Lung (tissue), 12 donors: ENCODE results near the gene FAM98C. TPM values are rescaled to one million over a fixed set of nuclear protein-coding genes. Genes with fewer than 3 reads are reported as not detected.

Experiments used
- ATAC-seq: fragments of 200-7000 bp; cut with Tn5 transposase; one replicate; pipeline ENCODE4 v1.9.1; 2020; ENCODE audit warnings: moderate number of reproducible peaks; ENCODE audit not compliant: insufficient read depth, low FRiP score
- DNase-seq, 3 donors: peaks; one replicate each; pipeline ENCODE4 v3.0.0-alpha.2; 2013 to 2017
- H3K27ac ChIP-seq, 2 donors: one replicate each; pipeline ENCODE4 v1.5.1; 2013; ENCODE audit warnings: mild to moderate bottlenecking in 2 of 2, moderate library complexity in 2 of 2, control low read depth in 1 of 2, inconsistent platforms in 1 of 2, low read depth in 1 of 2, low read length in 1 of 2
- H3K27me3 ChIP-seq, 3 donors: one replicate each; pipeline ENCODE4 v1.5.1; 2013; ENCODE audit warnings: low read length in 2 of 3; ENCODE audit not compliant: control insufficient read depth in 3 of 3, insufficient read depth in 3 of 3
- H3K36me3 ChIP-seq, 4 donors: one replicate each; pipeline ENCODE4 v1.5.1; 2013; ENCODE audit warnings: low read length in 4 of 4, mild to moderate bottlenecking in 1 of 4, moderate library complexity in 1 of 4; ENCODE audit not compliant: control insufficient read depth in 4 of 4, insufficient read depth in 4 of 4
- H3K4me1 ChIP-seq, 5 donors: one replicate each; pipeline ENCODE4 v1.5.1; 2013; ENCODE audit warnings: low read length in 5 of 5, mild to moderate bottlenecking in 2 of 5, moderate library complexity in 1 of 5; ENCODE audit not compliant: control insufficient read depth in 5 of 5, insufficient read depth in 5 of 5
- H3K4me3 ChIP-seq: one replicate; pipeline ENCODE4 v1.5.1; 2013; ENCODE audit warnings: mild to moderate bottlenecking, control low read depth, moderate library complexity
- H3K9ac ChIP-seq, 2 donors: one replicate each; pipeline ENCODE4 v1.5.1; 2013; ENCODE audit warnings: low read length in 2 of 2, control low read depth in 1 of 2; ENCODE audit not compliant: insufficient read depth in 1 of 2
- H3K9me3 ChIP-seq, 4 donors: one replicate each; pipeline ENCODE4 v1.5.1; 2013; ENCODE audit warnings: low read length in 3 of 4, mild to moderate bottlenecking in 1 of 4, moderate library complexity in 1 of 4; ENCODE audit not compliant: control insufficient read depth in 4 of 4, insufficient read depth in 3 of 4
- CTCF ChIP-seq: IDR thresholded peaks from 2 replicates; pipeline ENCODE4 v1.5.1; 2012; ENCODE audit warnings: mild to moderate bottlenecking; ENCODE audit errors: control extremely low read depth, extremely low read depth
- WGBS, 2 donors: extraction: QIAGEN DNeasy Blood & Tissue Kit; methylation state at CpG; one replicate each; pipeline ENCODE4 v1.1.7; 2013; 5-methylcytosine and 5-hydroxymethylcytosine counted together
- polyA plus RNA-seq, 2 donors: library from polyadenylated mRNA; stranded (reverse); fragments of 200-250 nt; gene quantifications; one replicate each; pipeline ENCODE4 v1.2.1, GENCODE V29; 2013
- total RNA-seq, 2 donors: library from RNA; depleted of rRNA in 1 of 2; stranded (reverse); fragments of >200 nt in 1 of 2; gene quantifications; one replicate each; pipeline ENCODE4 v1.2.1, GENCODE V29; 2014 to 2021
- donor health status: control.
- donor health status: control.
- donor health status: Bipolar disorder and iron deficiency.
- donor health status: healthy.
- donor health status: DM: yes; HTN: yes; CAD: no.

Gene FAM98C
- total and polyA plus RNA-seq, 4 donors = 13.1 to 22.0 (median 20.2) TPM

- Histone ChIP-seq H3K36me3 (no peaks in the 10 kb centered on the region), H3K9ac (no peak overlapping the region), H3K9me3 (no peaks in the 10 kb centered on the region), H3K4me1 (no peaks in the 10 kb centered on the region), H3K27me3 (no peaks in the 10 kb centered on the region), H3K4me3 (no peak overlapping the region), H3K27ac (no peak overlapping the region)
- DNase-seq (no peak), ATAC-seq (no peak)
- no peak for TF ChIP-seq CTCF
- 86 to 87% methylated on average over 9 of the region's 9 CpGs for WGBS, 2 donors
These were observed 39.8 kb downstream of the FAM98C start for GRCh38 chr19:38442736-38443135.

- ATAC-seq (no peak), DNase-seq (no peak)
- H3K27me3 ChIP-seq = no peaks in the 10 kb centered on the region
- no peaks in the 10 kb centered on the region for H3K9me3 ChIP-seq
- no peak overlapping the region for H3K9ac ChIP-seq
- no peaks in the 10 kb centered on the region for H3K4me1 ChIP-seq
- no peaks in the 10 kb centered on the region for H3K36me3 ChIP-seq
- WGBS, 2 donors = 87 to 95% methylated on average over 15 of the region's 15 CpGs
- no peak overlapping the region for H3K4me3 ChIP-seq
- TF ChIP-seq CTCF = no peak
- H3K27ac ChIP-seq = no peak overlapping the region
These were observed 40.6 kb downstream of the FAM98C start for GRCh38 chr19:38443458-38443999.

GRCh38 chr19:38444026-38444425 lies 41.1 kb downstream of the FAM98C start:
- no peaks in the 10 kb centered on the region for H3K27me3 ChIP-seq
- DNase-seq (no peak), ATAC-seq (no peak)
- H3K4me3 ChIP-seq = no peak overlapping the region
- H3K4me1 ChIP-seq = no peaks in the 10 kb centered on the region
- H3K36me3 ChIP-seq = no peaks in the 10 kb centered on the region
- H3K9ac ChIP-seq = no peak overlapping the region
- H3K27ac ChIP-seq = no peak overlapping the region
- WGBS, 2 donors = 88 to 97% methylated on average over 7 of the region's 7 CpGs
- H3K9me3 ChIP-seq = no peaks in the 10 kb centered on the region
- TF ChIP-seq CTCF = no peak

GRCh38 chr19:38445362-38445761 lies 42.5 kb downstream of the FAM98C start:
- Histone ChIP-seq H3K4me1 (no peaks in the 10 kb centered on the region), H3K4me3 (no peak overlapping the region), H3K9me3 (no peaks in the 10 kb centered on the region), H3K36me3 (no peaks in the 10 kb centered on the region), H3K27ac (no peak overlapping the region), H3K9ac (no peak overlapping the region), H3K27me3 (no peaks in the 10 kb centered on the region)
- ATAC-seq (no peak), DNase-seq (no peak)
- TF ChIP-seq CTCF = no peak
- WGBS, 2 donors = 94 to 97% methylated on average over 7 of the region's 7 CpGs
